ENCODE results near the gene SETBP1. TPM values are rescaled to one million over a fixed set of nuclear protein-coding genes. Genes with fewer than 3 reads are reported as not detected.

Gene SETBP1
- total RNA-seq, 1 experiment from 2014 or later = 3.4 TPM

GRCh38 chr18:44859751-44860439, 179.2 kb downstream of the SETBP1 start:
- H3K27me3 ChIP-seq (ENCODE audit: low read length) = no peaks in the 10 kb centered on the region
- H2AFZ ChIP-seq (ENCODE audit: low read length) = no peak overlapping the region
- no peak overlapping the region for H3K9ac ChIP-seq (ENCODE audit: low read length)
- H3K9me2 ChIP-seq (replicated peaks; ENCODE audit: insufficient read depth, low read length) = no peaks in the 10 kb centered on the region
- DNase-seq = no peak
- H3K36me3 ChIP-seq (ENCODE audit: insufficient read depth, low read length) = no peaks in the 10 kb centered on the region
- H3K4me3 ChIP-seq (ENCODE audit: low read length) = no peak overlapping the region
- H3K79me2 ChIP-seq (ENCODE audit: low read length) = no peaks in the 10 kb centered on the region
- no peaks in the 10 kb centered on the region for H3K4me1 ChIP-seq (ENCODE audit: low read length)
- no peaks in the 10 kb centered on the region for H4K20me1 ChIP-seq (ENCODE audit: insufficient read depth, low read depth, low read length)
- H3K9me3 ChIP-seq (ENCODE audit: low read length) = no peaks in the 10 kb centered on the region
- H3K4me2 ChIP-seq (ENCODE audit: low read depth, low read length, poor library complexity, severe bottlenecking) = no peak overlapping the region
- H3K27ac ChIP-seq (ENCODE audit: low read length) = no peak overlapping the region

- no peak overlapping the region for H3K9ac ChIP-seq (ENCODE audit: low read length)
- no peaks in the 10 kb centered on the region for H3K9me3 ChIP-seq (ENCODE audit: low read length)
- no peak overlapping the region for H3K27ac ChIP-seq (ENCODE audit: low read length)
- DNase-seq = no peak
- H3K4me1 ChIP-seq (ENCODE audit: low read length) = no peaks in the 10 kb centered on the region
- no peak overlapping the region for H3K4me2 ChIP-seq (ENCODE audit: low read depth, low read length, poor library complexity, severe bottlenecking)
- H2AFZ ChIP-seq (ENCODE audit: low read length) = no peak overlapping the region
- H3K9me2 ChIP-seq (replicated peaks; ENCODE audit: insufficient read depth, low read length) = no peaks in the 10 kb centered on the region
- no peaks in the 10 kb centered on the region for H3K36me3 ChIP-seq (ENCODE audit: insufficient read depth, low read length)
- no peaks in the 10 kb centered on the region for H3K79me2 ChIP-seq (ENCODE audit: low read length)
- H3K4me3 ChIP-seq (ENCODE audit: low read length) = no peak overlapping the region
- no peaks in the 10 kb centered on the region for H3K27me3 ChIP-seq (ENCODE audit: low read length)
- no peaks in the 10 kb centered on the region for H4K20me1 ChIP-seq (ENCODE audit: insufficient read depth, low read depth, low read length)
Measured at GRCh38 chr18:44862112-44862511, 181.4 kb downstream of the SETBP1 start.

- Histone ChIP-seq H3K79me2 (ENCODE audit: low read length) (no peaks in the 10 kb centered on the region), H3K4me2 (ENCODE audit: low read depth, low read length, poor library complexity, severe bottlenecking) (no peak overlapping the region), H3K27me3 (ENCODE audit: low read length) (no peaks in the 10 kb centered on the region), H3K27ac (ENCODE audit: low read length) (no peak overlapping the region), H4K20me1 (ENCODE audit: insufficient read depth, low read depth, low read length) (no peaks in the 10 kb centered on the region), H3K9me3 (ENCODE audit: low read length) (no peaks in the 10 kb centered on the region), H3K9me2 (replicated peaks; ENCODE audit: insufficient read depth, low read length) (no peaks in the 10 kb centered on the region), H3K4me3 (ENCODE audit: low read length) (no peak overlapping the region), H3K36me3 (ENCODE audit: insufficient read depth, low read length) (no peaks in the 10 kb centered on the region), H2AFZ (ENCODE audit: low read length) (no peak overlapping the region), H3K9ac (ENCODE audit: low read length) (no peak overlapping the region), H3K4me1 (ENCODE audit: low read length) (no peaks in the 10 kb centered on the region)
- DNase-seq = no peak
Measured at GRCh38 chr18:44866103-44866502, 185.4 kb downstream of the SETBP1 start.

GRCh38 chr18:44869533-44869932, 188.8 kb downstream of the SETBP1 start:
- H3K79me2 ChIP-seq (ENCODE audit: low read length) = no peaks in the 10 kb centered on the region
- DNase-seq = no peak

GRCh38 chr18:44870631-44871502, 190.2 kb downstream of the SETBP1 start:
- no peak overlapping the region for H2AFZ ChIP-seq (ENCODE audit: low read length)
- H3K27ac ChIP-seq (ENCODE audit: low read length) = no peak overlapping the region
- H3K36me3 ChIP-seq (ENCODE audit: insufficient read depth, low read length) = no peaks in the 10 kb centered on the region
- no peak for DNase-seq
- H3K4me2 ChIP-seq (ENCODE audit: low read depth, low read length, poor library complexity, severe bottlenecking) = no peak overlapping the region
- H3K27me3 ChIP-seq (ENCODE audit: low read length) = no peaks in the 10 kb centered on the region
- no peaks in the 10 kb centered on the region for H3K79me2 ChIP-seq (ENCODE audit: low read length)
- no peaks in the 10 kb centered on the region for H3K9me2 ChIP-seq (replicated peaks; ENCODE audit: insufficient read depth, low read length)
- no peaks in the 10 kb centered on the region for H4K20me1 ChIP-seq (ENCODE audit: insufficient read depth, low read depth, low read length)
- H3K4me3 ChIP-seq (ENCODE audit: low read length) = no peak overlapping the region
- H3K9ac ChIP-seq (ENCODE audit: low read length) = no peak overlapping the region
- H3K9me3 ChIP-seq (ENCODE audit: low read length) = no peaks in the 10 kb centered on the region
- H3K4me1 ChIP-seq (ENCODE audit: low read length) = no peaks in the 10 kb centered on the region

More at GRCh38 chr18:44869533-44869932, 188.8 kb downstream of the SETBP1 start:
- no peak overlapping the region for H2AFZ ChIP-seq (ENCODE audit: low read length)
- H3K27ac ChIP-seq (ENCODE audit: low read length) = no peak overlapping the region
- no peaks in the 10 kb centered on the region for H3K9me2 ChIP-seq (replicated peaks; ENCODE audit: insufficient read depth, low read length)
- H3K4me2 ChIP-seq (ENCODE audit: low read depth, low read length, poor library complexity, severe bottlenecking) = no peak overlapping the region
- H3K9ac ChIP-seq (ENCODE audit: low read length) = no peak overlapping the region
- H3K36me3 ChIP-seq (ENCODE audit: insufficient read depth, low read length) = no peaks in the 10 kb centered on the region
- no peaks in the 10 kb centered on the region for H3K4me1 ChIP-seq (ENCODE audit: low read length)
- no peak overlapping the region for H3K4me3 ChIP-seq (ENCODE audit: low read length)
- H3K27me3 ChIP-seq (ENCODE audit: low read length) = no peaks in the 10 kb centered on the region
- H3K9me3 ChIP-seq (ENCODE audit: low read length) = no peaks in the 10 kb centered on the region
- H4K20me1 ChIP-seq (ENCODE audit: insufficient read depth, low read depth, low read length) = no peaks in the 10 kb centered on the region

GRCh38 chr18:44871771-44872170, 191.1 kb downstream of the SETBP1 start:
- H3K9me2 ChIP-seq (replicated peaks; ENCODE audit: insufficient read depth, low read length) = no peaks in the 10 kb centered on the region
- no peak overlapping the region for H3K9ac ChIP-seq (ENCODE audit: low read length)
- H3K9me3 ChIP-seq (ENCODE audit: low read length) = no peaks in the 10 kb centered on the region
- H3K4me3 ChIP-seq (ENCODE audit: low read length) = no peak overlapping the region
- H3K4me2 ChIP-seq (ENCODE audit: low read depth, low read length, poor library complexity, severe bottlenecking) = no peak overlapping the region
- no peaks in the 10 kb centered on the region for H3K79me2 ChIP-seq (ENCODE audit: low read length)
- H2AFZ ChIP-seq (ENCODE audit: low read length) = no peak overlapping the region
- no peaks in the 10 kb centered on the region for H4K20me1 ChIP-seq (ENCODE audit: insufficient read depth, low read depth, low read length)
- no peaks in the 10 kb centered on the region for H3K4me1 ChIP-seq (ENCODE audit: low read length)
- no peak overlapping the region for H3K27ac ChIP-seq (ENCODE audit: low read length)
- no peaks in the 10 kb centered on the region for H3K36me3 ChIP-seq (ENCODE audit: insufficient read depth, low read length)
- DNase-seq = no peak
- no peaks in the 10 kb centered on the region for H3K27me3 ChIP-seq (ENCODE audit: low read length)

- Histone ChIP-seq H3K27me3 (ENCODE audit: low read length) (no peaks in the 10 kb centered on the region), H3K27ac (ENCODE audit: low read length) (no peak overlapping the region), H3K79me2 (ENCODE audit: low read length) (no peaks in the 10 kb centered on the region), H4K20me1 (ENCODE audit: insufficient read depth, low read depth, low read length) (no peaks in the 10 kb centered on the region), H3K36me3 (ENCODE audit: insufficient read depth, low read length) (no peaks in the 10 kb centered on the region), H3K9me3 (ENCODE audit: low read length) (no peaks in the 10 kb centered on the region), H3K9ac (ENCODE audit: low read length) (no peak overlapping the region), H3K9me2 (replicated peaks; ENCODE audit: insufficient read depth, low read length) (no peaks in the 10 kb centered on the region), H3K4me1 (ENCODE audit: low read length) (no peaks in the 10 kb centered on the region), H3K4me2 (ENCODE audit: low read depth, low read length, poor library complexity, severe bottlenecking) (no peak overlapping the region), H2AFZ (ENCODE audit: low read length) (no peak overlapping the region), H3K4me3 (ENCODE audit: low read length) (no peak overlapping the region)
- DNase-seq = no peak
Measured at GRCh38 chr18:44876024-44876423, 195.3 kb downstream of the SETBP1 start.

- no peaks in the 10 kb centered on the region for H3K27me3 ChIP-seq (ENCODE audit: low read length)
- no peaks in the 10 kb centered on the region for H3K79me2 ChIP-seq (ENCODE audit: low read length)
Measured at GRCh38 chr18:44876755-44877154, 196.1 kb downstream of the SETBP1 start.

More at GRCh38 chr18:44876755-44877154, 196.1 kb downstream of the SETBP1 start:
- no peak for DNase-seq
- no peaks in the 10 kb centered on the region for H3K36me3 ChIP-seq (ENCODE audit: insufficient read depth, low read length)
- H3K4me2 ChIP-seq (ENCODE audit: low read depth, low read length, poor library complexity, severe bottlenecking) = no peak overlapping the region
- no peaks in the 10 kb centered on the region for H3K4me1 ChIP-seq (ENCODE audit: low read length)
- no peaks in the 10 kb centered on the region for H3K9me3 ChIP-seq (ENCODE audit: low read length)
- no peak overlapping the region for H3K4me3 ChIP-seq (ENCODE audit: low read length)
- H2AFZ ChIP-seq (ENCODE audit: low read length) = no peak overlapping the region
- no peak overlapping the region for H3K9ac ChIP-seq (ENCODE audit: low read length)
- no peaks in the 10 kb centered on the region for H3K9me2 ChIP-seq (replicated peaks; ENCODE audit: insufficient read depth, low read length)
- no peak overlapping the region for H3K27ac ChIP-seq (ENCODE audit: low read length)
- no peaks in the 10 kb centered on the region for H4K20me1 ChIP-seq (ENCODE audit: insufficient read depth, low read depth, low read length)
